ENCODE measurements around the gene PROCA1. TPM values are rescaled to one million over a fixed set of nuclear protein-coding genes. Genes with fewer than 3 reads are reported as not detected.

PROCA1 gene
- total RNA-seq, 1 experiment from 2014 or later: 4.9 TPM

DNA sequence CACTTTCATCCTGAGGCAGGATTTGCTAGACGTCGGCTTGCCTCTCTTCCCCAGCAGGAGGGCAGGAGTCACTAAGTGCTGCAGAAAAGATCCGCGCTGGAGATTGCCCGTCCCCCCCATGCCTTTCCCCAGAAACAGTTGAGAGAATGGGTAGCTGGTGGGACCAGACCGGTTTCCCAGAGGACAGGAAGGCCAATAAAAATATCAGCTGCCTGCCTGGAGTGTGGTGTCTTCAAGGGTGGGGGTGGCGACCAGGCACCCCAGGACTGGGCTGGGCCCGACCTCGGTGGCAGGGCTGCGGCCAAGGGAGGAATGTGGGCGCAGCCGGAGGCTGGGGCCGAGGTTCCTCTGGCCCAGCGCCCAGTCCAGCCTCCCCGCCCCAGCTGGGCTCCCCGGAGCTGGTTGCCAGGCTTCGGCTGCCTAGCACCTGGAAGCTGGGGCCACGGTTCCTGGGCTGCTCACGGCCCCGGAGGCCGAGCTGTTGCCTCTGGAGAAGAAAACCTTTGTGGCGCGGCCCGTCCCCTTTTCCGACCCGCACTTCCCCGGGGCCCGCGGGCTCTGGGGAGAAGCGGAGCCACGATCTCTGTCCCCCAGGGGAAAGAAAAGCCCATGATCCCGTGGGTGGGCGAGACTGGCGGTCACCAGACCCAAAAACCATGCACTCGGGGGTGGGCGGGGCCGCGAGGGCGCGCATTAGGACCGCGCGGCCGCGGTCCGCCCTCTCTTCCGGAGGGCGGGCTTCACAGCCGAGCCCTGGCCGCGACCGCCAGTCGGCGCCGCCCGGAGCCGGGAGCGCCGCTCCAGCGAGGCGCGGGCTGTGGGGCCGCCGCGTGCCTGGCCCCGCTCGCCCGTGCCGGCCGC, 31.8 kb upstream of the PROCA1 start, which contains the start of gene TRAF4:
Gene TRAF4, plus strand, starts transcription at position 769 of the 861 bp plus-strand sequence. CDS start 102 bp downstream, outside the sequence.
- Histone ChIP-seq H3K9me3 (ENCODE audit: control insufficient read depth, insufficient read depth, low read depth, low read length) (no peaks in the 10 kb centered on the region), H3K4me3 (ENCODE audit: low read depth in 2 of 2, low read length in 2 of 2) (peak within 1 kb of the TSS; percentile 89 to 99), H3K4me1 (ENCODE audit: control insufficient read depth, insufficient read depth, low read length) (peaks cover 39% of the 10 kb centered on the region), H3K36me3 (ENCODE audit: control insufficient read depth, insufficient read depth, low read length) (no peaks in the 10 kb centered on the region; the same call in 1 of the 2 replicates), H3K27ac (ENCODE audit: low read length) (peak within 1 kb of the TSS; percentile 99), H3K27me3 (ENCODE audit: control insufficient read depth, insufficient read depth, low read length) (no peaks in the 10 kb centered on the region)
- ATAC-seq (peak; percentile 85), DNase-seq (ENCODE audit: low read depth, low spot score) (no peak)
- TF ChIP-seq TCF7L2 (IDR thresholded peaks at IDR 0.05; ENCODE audit: low read depth, low read length) (peak; percentile 57; the same call in 1 of the 2 replicates), CTCF (IDR thresholded peaks at IDR 0.05) (no peak), POLR2AphosphoS5 (IDR thresholded peaks at IDR 0.05; ENCODE audit: low read depth, low read length) (peak; percentile 57), REST (IDR thresholded peaks at IDR 0.05; ENCODE audit: insufficient read depth in 1 of 2, low read depth in 2 of 2, low read length in 1 of 2) (no peak), SIN3A (IDR thresholded peaks at IDR 0.05; ENCODE audit: borderline replicate concordance, insufficient read depth, low read depth, low read length) (peak; percentile 32; the same call in 1 of the 2 replicates)
- ChIA-PET POLR2A (interaction anchor here (0.6 to 1.7 kb wide), 4 partner anchors 10 to 565 kb away, joined by 3 to 26 read pairs (median 6); partner anchors contain the start of gene NEK8), CTCF (interaction anchor here (0.5 to 1.5 kb wide), 4 partner anchors 11 to 245 kb away, joined by 3 to 13 read pairs (median 10); partner anchors contain the start of gene TLCD1)
- TSS peak; percentile 97 for BruUV-seq (replicated peaks)
- intact Hi-C loops (cut with micrococcal nuclease; ENCODE audit: unreplicated experiment): no loop called here
- in situ Hi-C loops (cut with HindIII; ENCODE audit: low pct_unique_long_range_greater_than_20kb, low sequenced_read_pairs): no loop called here

DNA sequence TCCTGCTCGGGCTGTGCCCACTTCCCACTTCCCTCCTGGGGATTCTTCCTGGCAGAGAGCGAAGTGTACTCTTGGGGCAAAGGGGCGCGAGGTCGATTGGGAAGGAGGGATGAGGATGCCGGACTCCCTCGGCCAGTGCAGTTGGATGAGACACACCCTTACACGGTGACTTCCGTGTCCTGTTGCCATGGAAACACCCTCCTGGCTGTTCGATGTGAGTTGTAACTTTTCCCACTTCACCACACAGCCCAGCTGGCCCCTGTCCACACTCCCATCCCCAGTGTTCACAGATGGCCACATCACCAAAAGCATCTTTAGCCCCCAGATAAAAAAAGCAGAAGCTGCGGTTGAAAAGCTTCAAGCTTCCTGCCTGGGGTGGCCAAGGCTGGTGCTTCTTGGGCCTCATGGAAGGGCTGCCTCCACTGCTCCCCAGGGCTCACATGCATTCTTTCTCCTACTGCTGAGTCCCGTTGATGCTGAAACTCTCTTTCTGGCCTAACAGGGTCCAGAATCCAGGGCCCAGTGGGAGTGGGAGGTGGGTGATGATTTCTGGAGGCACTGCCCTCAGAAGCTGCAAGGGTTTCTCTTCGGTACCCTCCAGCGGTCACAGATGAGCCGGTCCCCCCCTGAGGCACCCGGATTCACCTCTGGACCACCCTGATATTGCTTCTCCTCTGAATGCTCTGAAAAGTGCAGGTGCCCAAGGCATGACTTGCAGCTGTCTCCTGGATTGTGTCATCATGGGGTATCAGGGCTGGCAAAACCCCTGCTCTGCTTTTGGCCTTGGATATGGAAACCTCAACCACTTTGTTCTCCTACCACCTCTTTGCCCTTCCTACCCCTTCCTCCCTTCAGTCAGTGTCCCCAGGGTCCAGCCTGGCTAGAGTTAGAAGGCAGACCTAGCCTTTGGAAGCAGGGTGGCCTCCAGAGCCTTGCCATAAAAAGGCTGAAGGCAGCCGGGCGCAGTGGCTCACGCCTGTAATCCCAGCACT, 30.0 kb upstream of the PROCA1 start:
- POLR2A ChIA-PET: no interaction called here
- in situ Hi-C loops (cut with HindIII; ENCODE audit: low pct_unique_long_range_greater_than_20kb, low sequenced_read_pairs): no loop called here
- ATAC-seq (no peak), DNase-seq (ENCODE audit: low read depth, low spot score) (no peak)
- no peak overlapping the region for H3K4me3 ChIP-seq (ENCODE audit: low read depth in 2 of 2, low read length in 2 of 2)
- intact Hi-C loops (cut with micrococcal nuclease; ENCODE audit: unreplicated experiment): no loop called here
- peak overlapping the region; percentile 31; the same call in 1 of the 2 replicates for H3K27ac ChIP-seq (ENCODE audit: low read length)
- H3K4me1 ChIP-seq (ENCODE audit: control insufficient read depth, insufficient read depth, low read length): peaks cover 21% of the 10 kb centered on the region
- H3K9me3 ChIP-seq (ENCODE audit: control insufficient read depth, insufficient read depth, low read depth, low read length): no peaks in the 10 kb centered on the region
- no peaks in the 10 kb centered on the region for H3K27me3 ChIP-seq (ENCODE audit: control insufficient read depth, insufficient read depth, low read length)
- BruUV-seq (replicated peaks): no TSS peak
- CTCF ChIA-PET: no interaction called here
- no peak for TF ChIP-seq TCF7L2 (IDR thresholded peaks at IDR 0.05; ENCODE audit: low read depth, low read length)
- no peak for TF ChIP-seq SIN3A (IDR thresholded peaks at IDR 0.05; ENCODE audit: borderline replicate concordance, insufficient read depth, low read depth, low read length)
- no peak for TF ChIP-seq REST (IDR thresholded peaks at IDR 0.05; ENCODE audit: insufficient read depth in 1 of 2, low read depth in 2 of 2, low read length in 1 of 2)
- TF ChIP-seq CTCF (IDR thresholded peaks at IDR 0.05): no peak
- no peak for TF ChIP-seq POLR2AphosphoS5 (IDR thresholded peaks at IDR 0.05; ENCODE audit: low read depth, low read length)
- H3K36me3 ChIP-seq (ENCODE audit: control insufficient read depth, insufficient read depth, low read length): no peaks in the 10 kb centered on the region; the same call in 1 of the 2 replicates
